Trophoblast cell (in vitro differentiated cells and primary cell): ENCODE results near the gene B3GNT4.

ENCODE experiments used
- DNase-seq, 2 donors: peaks; one replicate each; pipeline ENCODE4 v3.0.0-alpha.2; 2016
- H2AFZ ChIP-seq: 2 replicates; pipeline ENCODE4 v1.6.1; 2013; ENCODE audit warnings: low read length, moderate library complexity, mild to moderate bottlenecking; ENCODE audit not compliant: insufficient read depth, poor library complexity
- H2AK5ac ChIP-seq: 2 replicates; pipeline ENCODE4 v1.6.1; 2013; ENCODE audit warnings: mild to moderate bottlenecking, low read length
- H2BK120ac ChIP-seq: 2 replicates; pipeline ENCODE4 v1.6.1; 2013; ENCODE audit warnings: low read length, mild to moderate bottlenecking, moderate library complexity; ENCODE audit not compliant: insufficient read depth, poor library complexity
- H2BK12ac ChIP-seq: 2 replicates; pipeline ENCODE4 v1.6.1; 2013; ENCODE audit warnings: mild to moderate bottlenecking, low read length, moderate library complexity
- H2BK5ac ChIP-seq: 2 replicates; pipeline ENCODE4 v1.6.1; 2013; ENCODE audit warnings: low read length, low read depth, moderate library complexity, mild to moderate bottlenecking; ENCODE audit not compliant: poor library complexity
- H3K14ac ChIP-seq: 2 replicates; pipeline ENCODE4 v1.6.1; 2013; ENCODE audit warnings: mild to moderate bottlenecking, low read length
- H3K18ac ChIP-seq: 2 replicates; pipeline ENCODE4 v1.6.1; 2013; ENCODE audit warnings: mild to moderate bottlenecking, low read length
- H3K23ac ChIP-seq: 2 replicates; pipeline ENCODE4 v1.6.1; 2013; ENCODE audit warnings: low read length
- H3K27ac ChIP-seq: 2 replicates; pipeline ENCODE4 v1.5.1; 2013; ENCODE audit warnings: low read depth, mild to moderate bottlenecking, inconsistent platforms, low read length, moderate library complexity
- H3K27me3 ChIP-seq: 2 replicates; pipeline ENCODE4 v1.6.1; 2013; ENCODE audit warnings: inconsistent platforms, mild to moderate bottlenecking, low read length, moderate library complexity; ENCODE audit not compliant: insufficient read depth
- H3K36me3 ChIP-seq, 2 experiments: 1 replicate in 1 of 2; 2 replicates in 1 of 2; pipeline ENCODE4 v1.6.1; 2013; ENCODE audit warnings: low read length in 2 of 2, mild to moderate bottlenecking in 2 of 2, moderate library complexity in 1 of 2; ENCODE audit not compliant: insufficient read depth in 2 of 2, control insufficient read depth in 1 of 2
- H3K4ac ChIP-seq: 2 replicates; pipeline ENCODE4 v1.6.1; 2013; ENCODE audit warnings: low read depth, mild to moderate bottlenecking, low read length, moderate library complexity
- H3K4me1 ChIP-seq, 2 experiments: 1 replicate in 1 of 2; 2 replicates in 1 of 2; pipeline ENCODE4 v1.6.1; 2013; ENCODE audit warnings: low read length in 2 of 2, mild to moderate bottlenecking in 2 of 2, moderate library complexity in 1 of 2; ENCODE audit not compliant: insufficient read depth in 2 of 2, control insufficient read depth in 1 of 2
- H3K4me2 ChIP-seq: 2 replicates; pipeline ENCODE4 v1.6.1; 2013; ENCODE audit warnings: inconsistent platforms, mild to moderate bottlenecking, low read length, moderate library complexity
- H3K4me3 ChIP-seq: 2 replicates; pipeline ENCODE4 v1.5.1; 2013; ENCODE audit warnings: mild to moderate bottlenecking, low read depth, low read length, inconsistent platforms
- H3K79me1 ChIP-seq: one replicate; pipeline ENCODE4 v1.6.1; 2013; ENCODE audit warnings: low read length
- H3K79me2 ChIP-seq: 2 replicates; pipeline ENCODE4 v1.6.1; 2013; ENCODE audit warnings: low read length, mild to moderate bottlenecking; ENCODE audit not compliant: control insufficient read depth, insufficient read depth, poor library complexity
- H3K9ac ChIP-seq: 2 replicates; pipeline ENCODE4 v1.6.1; 2013; ENCODE audit warnings: mild to moderate bottlenecking, low read length
- H3K9me3 ChIP-seq: 2 replicates; pipeline ENCODE4 v1.6.1; 2013; ENCODE audit warnings: low read depth, mild to moderate bottlenecking, control low read depth, inconsistent platforms, low read length; ENCODE audit not compliant: insufficient read depth
- H4K12ac ChIP-seq: 2 replicates; pipeline ENCODE4 v1.6.1; 2013; ENCODE audit warnings: low read depth, mild to moderate bottlenecking, low read length, moderate library complexity
- H4K8ac ChIP-seq: 2 replicates; pipeline ENCODE4 v1.6.1; 2013; ENCODE audit warnings: low read depth, mild to moderate bottlenecking, low read length, moderate library complexity
- H4K91ac ChIP-seq: one replicate; pipeline ENCODE4 v1.6.1; 2013; ENCODE audit warnings: low read depth, mild to moderate bottlenecking, low read length, moderate library complexity
- WGBS: extraction: QIAGEN DNeasy Blood & Tissue Kit; methylation state at CpG from one replicate; pipeline ENCODE4 v1.1.7; 2013; ENCODE audit warnings: missing lambda C conversion rate; ENCODE audit not compliant: insufficient read length, insufficient coverage; ENCODE audit errors: extremely low coverage; 5-methylcytosine and 5-hydroxymethylcytosine counted together

B3GNT4 gene

DNA sequence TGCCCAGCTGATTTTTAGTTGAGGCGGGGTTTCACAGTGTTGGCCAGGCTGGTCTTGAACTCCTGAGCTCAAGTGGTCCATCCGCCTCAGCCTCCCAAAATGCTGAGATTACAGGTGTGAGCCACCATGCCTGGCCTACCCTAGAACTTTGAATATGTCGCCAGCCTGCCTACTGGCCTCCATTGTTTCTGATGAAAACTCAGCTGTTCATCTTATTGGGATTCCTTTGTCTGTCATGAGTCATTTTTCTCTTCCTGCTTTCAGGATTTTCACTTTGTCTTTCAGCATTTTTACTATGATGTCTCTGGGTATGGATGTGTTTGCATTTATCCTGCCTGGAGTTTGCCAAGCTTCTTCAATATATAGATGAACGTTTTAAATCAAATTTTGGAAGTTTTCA is 8.1 kb upstream of the B3GNT4 start:
- no peaks in the 10 kb centered on the region for H3K4me1 ChIP-seq

DNA sequence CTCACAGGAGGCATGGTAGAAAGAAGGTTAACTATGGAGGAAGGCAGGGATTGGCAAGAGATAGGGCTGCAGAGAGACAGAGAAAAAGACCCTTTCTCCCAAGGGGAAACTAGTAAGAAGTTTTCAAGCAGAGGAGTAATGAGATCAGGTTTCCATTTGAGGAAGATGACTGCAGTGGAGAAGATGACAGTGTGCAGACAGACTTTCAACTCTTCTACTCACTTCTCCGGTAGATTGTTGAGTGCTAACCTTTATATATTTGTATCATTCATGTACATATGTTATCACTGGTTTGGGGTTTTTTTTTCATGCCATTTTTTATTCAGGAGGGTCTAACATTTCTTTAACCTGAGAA is 5.9 kb upstream of the B3GNT4 start:
- H3K36me3 ChIP-seq: no peaks in the 10 kb centered on the region
- no peak overlapping the region for H3K4me2 ChIP-seq
- peaks cover 0 to 2% of the 10 kb centered on the region in 2 experiments for H3K4me1 ChIP-seq
- no peak overlapping the region for H2AFZ ChIP-seq
- no peak overlapping the region for H3K4me3 ChIP-seq
- no peak overlapping the region for H3K9ac ChIP-seq
- no peak overlapping the region for H2AK5ac ChIP-seq
- no peak overlapping the region for H4K12ac ChIP-seq
- H3K4ac ChIP-seq: no peak overlapping the region
- no peaks in the 10 kb centered on the region for H3K79me2 ChIP-seq
- no peak overlapping the region for H2BK120ac ChIP-seq
- no peaks in the 10 kb centered on the region for H3K79me1 ChIP-seq
- no peak overlapping the region for H4K91ac ChIP-seq
- no CpG with 5 or more reads among the region's 1 CpG for WGBS
- H3K9me3 ChIP-seq: no peaks in the 10 kb centered on the region
- H3K27me3 ChIP-seq: no peaks in the 10 kb centered on the region
- H3K18ac ChIP-seq: no peak overlapping the region
- no peak overlapping the region for H3K23ac ChIP-seq
- no peak overlapping the region for H4K8ac ChIP-seq
- DNase-seq: no peak
- H2BK5ac ChIP-seq: no peak overlapping the region
- H3K14ac ChIP-seq: no peak overlapping the region
- H2BK12ac ChIP-seq: no peak overlapping the region
- no peak overlapping the region for H3K27ac ChIP-seq

More for the DNA sequence above, 8.1 kb upstream of the B3GNT4 start:
- Histone ChIP-seq H3K9me3 (no peaks in the 10 kb centered on the region), H4K12ac (no peak overlapping the region), H3K4ac (no peak overlapping the region), H2BK120ac (no peak overlapping the region), H3K79me2 (no peaks in the 10 kb centered on the region), H4K8ac (no peak overlapping the region), H3K36me3 (no peaks in the 10 kb centered on the region), H3K27ac (no peak overlapping the region), H3K9ac (no peak overlapping the region), H2AFZ (no peak overlapping the region), H2BK5ac (no peak overlapping the region), H3K79me1 (no peaks in the 10 kb centered on the region), H3K4me2 (no peak overlapping the region), H3K23ac (no peak overlapping the region), H2AK5ac (no peak overlapping the region), H3K4me3 (no peak overlapping the region), H3K18ac (no peak overlapping the region), H4K91ac (no peak overlapping the region), H3K14ac (no peak overlapping the region), H2BK12ac (no peak overlapping the region), H3K27me3 (no peaks in the 10 kb centered on the region)
- WGBS: no CpG with 5 or more reads among the region's 4 CpGs
- DNase-seq: no peak

DNA sequence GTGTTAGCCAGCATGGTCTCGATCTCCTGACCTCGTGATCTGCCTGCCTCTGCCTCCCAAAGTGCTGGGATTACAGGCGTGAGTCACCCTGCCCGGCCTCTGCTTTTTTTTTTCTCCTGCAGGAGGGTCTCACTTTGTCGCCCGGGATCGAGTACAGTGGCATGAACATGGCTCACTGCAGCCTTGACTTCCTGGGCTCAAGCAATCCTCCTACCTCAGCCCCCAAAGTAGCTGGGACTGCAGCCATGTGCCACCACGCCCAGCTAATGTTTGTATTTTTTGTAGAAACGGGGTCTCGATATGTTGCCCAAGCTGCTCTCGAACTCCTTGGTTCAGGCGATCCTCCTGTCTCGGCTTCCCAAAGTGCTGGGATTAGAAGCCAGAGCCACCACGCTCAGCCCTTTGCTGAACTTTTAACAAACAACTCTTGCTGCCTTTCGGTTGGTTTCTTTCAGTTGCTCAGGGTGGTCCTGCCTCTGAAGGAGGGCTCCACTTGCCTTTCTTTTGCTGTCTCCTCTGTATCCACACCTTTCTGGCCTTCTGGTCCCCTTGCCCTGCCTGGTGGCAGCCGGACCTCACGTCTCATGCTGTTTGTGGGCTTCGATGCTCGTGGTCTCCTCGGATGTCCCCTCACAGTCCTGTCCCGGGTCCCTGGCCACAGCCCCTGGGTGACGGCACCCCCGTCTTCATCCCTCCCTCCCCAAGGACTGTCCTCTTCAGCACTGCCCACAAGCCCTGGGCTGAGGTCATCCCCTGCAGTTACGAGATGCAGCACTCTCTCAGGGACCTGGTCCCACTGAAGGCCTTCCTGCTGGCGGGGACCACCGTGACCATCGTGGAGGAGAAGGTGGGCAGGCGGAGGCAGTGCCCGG is 3.8 kb upstream of the B3GNT4 start:
- Histone ChIP-seq H3K4ac (no peak overlapping the region), H3K9me3 (no peaks in the 10 kb centered on the region), H3K4me1 (peaks cover 6 to 10% of the 10 kb centered on the region in 2 experiments), H2BK120ac (no peak overlapping the region), H3K4me3 (no peak overlapping the region), H4K8ac (no peak overlapping the region), H3K23ac (no peak overlapping the region), H3K36me3 (no peaks in the 10 kb centered on the region), H2BK5ac (no peak overlapping the region), H2AFZ (no peak overlapping the region), H3K9ac (no peak overlapping the region), H3K4me2 (no peak overlapping the region), H4K12ac (no peak overlapping the region), H4K91ac (no peak overlapping the region), H3K18ac (no peak overlapping the region), H2BK12ac (no peak overlapping the region), H2AK5ac (no peak overlapping the region), H3K79me2 (no peaks in the 10 kb centered on the region), H3K27ac (no peak overlapping the region), H3K14ac (no peak overlapping the region), H3K27me3 (peaks cover 10% of the 10 kb centered on the region), H3K79me1 (peaks cover 2% of the 10 kb centered on the region)
- DNase-seq: no peak
- no CpG with 5 or more reads among the region's 29 CpGs for WGBS

DNA sequence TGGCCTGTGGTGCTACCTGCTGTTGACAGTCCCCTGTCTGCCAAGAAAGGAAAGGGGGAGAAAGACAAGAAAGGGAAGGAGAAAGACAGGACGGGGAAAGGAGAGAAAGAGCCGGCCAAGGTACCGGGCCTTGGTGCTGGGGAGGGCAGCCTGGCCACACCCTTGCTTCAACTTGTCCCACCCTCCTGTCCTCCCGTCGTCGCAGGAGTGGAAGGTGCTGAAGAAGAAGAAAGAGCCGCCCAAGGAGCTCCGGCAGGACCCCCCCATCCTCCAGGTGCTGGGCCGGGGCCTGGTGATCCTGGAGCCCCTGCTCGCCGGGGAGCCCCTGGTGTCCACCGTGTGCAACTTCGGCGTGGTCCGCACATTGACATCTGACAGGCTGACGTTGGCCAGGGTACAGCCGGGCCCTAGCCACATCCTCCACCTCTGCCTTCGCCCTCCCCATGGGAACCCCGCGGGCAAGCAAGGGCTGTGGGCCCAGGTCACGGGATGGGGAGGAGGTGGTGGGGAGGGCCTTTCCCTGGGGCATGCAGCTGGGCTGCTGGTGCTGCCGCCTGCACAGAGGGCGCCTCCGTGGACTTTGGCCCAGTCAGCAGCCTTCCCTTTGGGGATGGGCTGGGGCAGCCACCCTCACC is 2.9 kb upstream of the B3GNT4 start:
- Histone ChIP-seq H3K36me3 (no peaks in the 10 kb centered on the region), H4K8ac (no peak overlapping the region), H3K27me3 (peaks cover 13% of the 10 kb centered on the region), H4K91ac (no peak overlapping the region), H2BK120ac (no peak overlapping the region), H2BK12ac (no peak overlapping the region), H3K14ac (no peak overlapping the region), H3K9ac (no peak overlapping the region), H3K9me3 (peaks cover 1% of the 10 kb centered on the region), H2BK5ac (no peak overlapping the region), H2AFZ (no peak overlapping the region), H3K79me2 (no peaks in the 10 kb centered on the region), H3K4ac (no peak overlapping the region), H3K4me2 (no peak overlapping the region), H3K18ac (no peak overlapping the region), H2AK5ac (no peak overlapping the region), H3K4me1 (peaks cover 6 to 10% of the 10 kb centered on the region in 2 experiments), H3K27ac (no peak overlapping the region), H3K79me1 (peaks cover 2% of the 10 kb centered on the region), H3K23ac (no peak overlapping the region), H4K12ac (no peak overlapping the region), H3K4me3 (no peak overlapping the region)
- WGBS: no CpG with 5 or more reads among the region's 24 CpGs
- no peak for DNase-seq
